H1 (cell line): ENCODE data around the gene CASKIN2. TPM values are rescaled to one million over a fixed set of nuclear protein-coding genes. Genes with fewer than 3 reads are reported as not detected.

ENCODE experiments used
- ASH2L ChIP-seq: fragments of 200-600, 300-600 bp; sonication (generic); IDR thresholded peaks from one replicate; pipeline ENCODE4 v1.7.1; 2017; ENCODE audit warnings: low read length
- BCL11A ChIP-seq, 2 experiments: IDR thresholded peaks; one replicate each; pipeline ENCODE4 v1.6.1; 2011; ENCODE audit warnings: low read depth in 2 of 2, low read length in 2 of 2, mild to moderate bottlenecking in 2 of 2
- BRCA1 ChIP-seq: IDR thresholded peaks from 2 replicates; pipeline ENCODE4 v1.6.1; 2012; ENCODE audit warnings: low read depth, low read length, improper control_type of control experiment
- GTF2F1 ChIP-seq: IDR thresholded peaks from 2 replicates; pipeline ENCODE4 v1.6.1; 2012; ENCODE audit warnings: low read depth, low read length, improper control_type of control experiment, borderline replicate concordance
- HDAC2 ChIP-seq, 2 experiments: fragments of 300-600 bp in 1 of 2; sonication (generic) in 1 of 2; IDR thresholded peaks; 2 replicates each; pipeline ENCODE4 v1.6.1; 2011 to 2012; ENCODE audit warnings: low read depth in 2 of 2, low read length in 2 of 2, mild to moderate bottlenecking in 2 of 2, moderate library complexity in 2 of 2, borderline replicate concordance in 1 of 2, inconsistent platforms in 1 of 2
- JUND ChIP-seq: IDR thresholded peaks from 2 replicates; pipeline ENCODE4 v1.6.1; 2011; ENCODE audit warnings: mild to moderate bottlenecking, improper control_type of control experiment, low read length
- KDM5A ChIP-seq: fragments of 200-600 bp; IDR thresholded peaks from 2 replicates; pipeline ENCODE4 v1.7.1; 2012; ENCODE audit warnings: mild to moderate bottlenecking, low read length, inconsistent platforms, mixed read lengths
- RFX5 ChIP-seq: IDR thresholded peaks from 2 replicates; pipeline ENCODE4 v1.6.1; 2011; ENCODE audit warnings: low read depth, low read length, improper control_type of control experiment, borderline replicate concordance
- TBP ChIP-seq: IDR thresholded peaks from 2 replicates; pipeline ENCODE4 v1.6.1; 2011; ENCODE audit warnings: low read depth, low read length, improper control_type of control experiment
- TCF12 ChIP-seq: IDR thresholded peaks from 2 replicates; pipeline ENCODE4 v1.6.1; 2011; ENCODE audit warnings: low read depth, mild to moderate bottlenecking, low read length
- polyA plus RNA-seq, 7 experiments: library from polyadenylated mRNA; depleted of rRNA in 3 of 7; stranded (reverse) in 5 of 7; unstranded in 2 of 7; fragments of >200 nt in 5 of 7; fragments of 200-250 nt in 2 of 7; gene quantifications; 1 replicate in 5 of 7; 2 replicates in 1 of 7; 4 replicates in 1 of 7; pipeline versions ENCODE4 v1.2.1 to v1.2.3, GENCODE V29; 2011 to 2013; ENCODE audit warnings: missing spikeins in 2 of 7, mixed read lengths in 2 of 7
- total RNA-seq: library from RNA; stranded (reverse); fragmentation: NEBNext Ultra II Directional; extraction: Animal tissue kit (Norgen Biotek cat#: 25700); gene quantifications from 2 replicates; pipeline ENCODE4 v1.2.1, GENCODE V29; 2021
- TF ChIP-seq, protein P1 (sequence below): fragments of 300-600 bp; sonication (generic); IDR thresholded peaks from 2 replicates; pipeline ENCODE4 v1.7.1; 2012; ENCODE audit warnings: low read length, moderate library complexity, mild to moderate bottlenecking, inconsistent platforms; ENCODE audit not compliant: insufficient replicate concordance

CASKIN2 gene
- total and polyA plus RNA-seq, 2 of the 8 experiments (the other 6 are each of a cell fraction or from before 2014, with no cell fraction given) = 6.7 to 32.3 TPM

DNA sequence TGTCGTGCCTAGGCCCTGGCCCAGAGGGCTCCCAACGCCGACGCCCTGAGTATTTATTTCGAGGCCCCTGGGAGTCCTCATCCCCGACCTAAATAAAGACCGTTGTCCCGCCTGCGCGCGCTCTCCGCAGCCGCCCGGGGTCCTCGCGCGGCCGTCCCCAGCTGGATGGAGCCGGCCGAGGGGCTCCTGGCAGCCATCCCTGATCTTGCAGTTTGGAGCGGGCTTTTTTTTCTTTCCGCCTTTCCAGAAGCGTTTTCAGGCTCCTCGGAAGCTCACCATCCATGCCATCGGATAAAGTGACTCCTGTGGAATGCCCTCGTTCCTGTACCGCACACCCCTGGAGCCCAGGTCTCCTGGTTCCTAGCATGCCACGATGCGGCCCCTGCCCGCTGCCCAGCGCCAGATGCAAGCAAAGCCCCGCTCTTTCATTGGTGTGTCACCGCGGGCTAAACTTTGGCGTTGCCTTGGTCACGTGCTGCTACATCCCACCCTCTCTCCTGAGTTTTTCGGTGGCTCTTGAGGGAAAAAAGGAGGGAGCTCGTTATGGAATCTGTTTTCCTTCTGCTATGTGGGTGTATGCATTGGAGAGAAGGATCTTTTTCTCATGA, 58.2 kb downstream of the CASKIN2 start (continued):
- TF ChIP-seq, protein P1, sequence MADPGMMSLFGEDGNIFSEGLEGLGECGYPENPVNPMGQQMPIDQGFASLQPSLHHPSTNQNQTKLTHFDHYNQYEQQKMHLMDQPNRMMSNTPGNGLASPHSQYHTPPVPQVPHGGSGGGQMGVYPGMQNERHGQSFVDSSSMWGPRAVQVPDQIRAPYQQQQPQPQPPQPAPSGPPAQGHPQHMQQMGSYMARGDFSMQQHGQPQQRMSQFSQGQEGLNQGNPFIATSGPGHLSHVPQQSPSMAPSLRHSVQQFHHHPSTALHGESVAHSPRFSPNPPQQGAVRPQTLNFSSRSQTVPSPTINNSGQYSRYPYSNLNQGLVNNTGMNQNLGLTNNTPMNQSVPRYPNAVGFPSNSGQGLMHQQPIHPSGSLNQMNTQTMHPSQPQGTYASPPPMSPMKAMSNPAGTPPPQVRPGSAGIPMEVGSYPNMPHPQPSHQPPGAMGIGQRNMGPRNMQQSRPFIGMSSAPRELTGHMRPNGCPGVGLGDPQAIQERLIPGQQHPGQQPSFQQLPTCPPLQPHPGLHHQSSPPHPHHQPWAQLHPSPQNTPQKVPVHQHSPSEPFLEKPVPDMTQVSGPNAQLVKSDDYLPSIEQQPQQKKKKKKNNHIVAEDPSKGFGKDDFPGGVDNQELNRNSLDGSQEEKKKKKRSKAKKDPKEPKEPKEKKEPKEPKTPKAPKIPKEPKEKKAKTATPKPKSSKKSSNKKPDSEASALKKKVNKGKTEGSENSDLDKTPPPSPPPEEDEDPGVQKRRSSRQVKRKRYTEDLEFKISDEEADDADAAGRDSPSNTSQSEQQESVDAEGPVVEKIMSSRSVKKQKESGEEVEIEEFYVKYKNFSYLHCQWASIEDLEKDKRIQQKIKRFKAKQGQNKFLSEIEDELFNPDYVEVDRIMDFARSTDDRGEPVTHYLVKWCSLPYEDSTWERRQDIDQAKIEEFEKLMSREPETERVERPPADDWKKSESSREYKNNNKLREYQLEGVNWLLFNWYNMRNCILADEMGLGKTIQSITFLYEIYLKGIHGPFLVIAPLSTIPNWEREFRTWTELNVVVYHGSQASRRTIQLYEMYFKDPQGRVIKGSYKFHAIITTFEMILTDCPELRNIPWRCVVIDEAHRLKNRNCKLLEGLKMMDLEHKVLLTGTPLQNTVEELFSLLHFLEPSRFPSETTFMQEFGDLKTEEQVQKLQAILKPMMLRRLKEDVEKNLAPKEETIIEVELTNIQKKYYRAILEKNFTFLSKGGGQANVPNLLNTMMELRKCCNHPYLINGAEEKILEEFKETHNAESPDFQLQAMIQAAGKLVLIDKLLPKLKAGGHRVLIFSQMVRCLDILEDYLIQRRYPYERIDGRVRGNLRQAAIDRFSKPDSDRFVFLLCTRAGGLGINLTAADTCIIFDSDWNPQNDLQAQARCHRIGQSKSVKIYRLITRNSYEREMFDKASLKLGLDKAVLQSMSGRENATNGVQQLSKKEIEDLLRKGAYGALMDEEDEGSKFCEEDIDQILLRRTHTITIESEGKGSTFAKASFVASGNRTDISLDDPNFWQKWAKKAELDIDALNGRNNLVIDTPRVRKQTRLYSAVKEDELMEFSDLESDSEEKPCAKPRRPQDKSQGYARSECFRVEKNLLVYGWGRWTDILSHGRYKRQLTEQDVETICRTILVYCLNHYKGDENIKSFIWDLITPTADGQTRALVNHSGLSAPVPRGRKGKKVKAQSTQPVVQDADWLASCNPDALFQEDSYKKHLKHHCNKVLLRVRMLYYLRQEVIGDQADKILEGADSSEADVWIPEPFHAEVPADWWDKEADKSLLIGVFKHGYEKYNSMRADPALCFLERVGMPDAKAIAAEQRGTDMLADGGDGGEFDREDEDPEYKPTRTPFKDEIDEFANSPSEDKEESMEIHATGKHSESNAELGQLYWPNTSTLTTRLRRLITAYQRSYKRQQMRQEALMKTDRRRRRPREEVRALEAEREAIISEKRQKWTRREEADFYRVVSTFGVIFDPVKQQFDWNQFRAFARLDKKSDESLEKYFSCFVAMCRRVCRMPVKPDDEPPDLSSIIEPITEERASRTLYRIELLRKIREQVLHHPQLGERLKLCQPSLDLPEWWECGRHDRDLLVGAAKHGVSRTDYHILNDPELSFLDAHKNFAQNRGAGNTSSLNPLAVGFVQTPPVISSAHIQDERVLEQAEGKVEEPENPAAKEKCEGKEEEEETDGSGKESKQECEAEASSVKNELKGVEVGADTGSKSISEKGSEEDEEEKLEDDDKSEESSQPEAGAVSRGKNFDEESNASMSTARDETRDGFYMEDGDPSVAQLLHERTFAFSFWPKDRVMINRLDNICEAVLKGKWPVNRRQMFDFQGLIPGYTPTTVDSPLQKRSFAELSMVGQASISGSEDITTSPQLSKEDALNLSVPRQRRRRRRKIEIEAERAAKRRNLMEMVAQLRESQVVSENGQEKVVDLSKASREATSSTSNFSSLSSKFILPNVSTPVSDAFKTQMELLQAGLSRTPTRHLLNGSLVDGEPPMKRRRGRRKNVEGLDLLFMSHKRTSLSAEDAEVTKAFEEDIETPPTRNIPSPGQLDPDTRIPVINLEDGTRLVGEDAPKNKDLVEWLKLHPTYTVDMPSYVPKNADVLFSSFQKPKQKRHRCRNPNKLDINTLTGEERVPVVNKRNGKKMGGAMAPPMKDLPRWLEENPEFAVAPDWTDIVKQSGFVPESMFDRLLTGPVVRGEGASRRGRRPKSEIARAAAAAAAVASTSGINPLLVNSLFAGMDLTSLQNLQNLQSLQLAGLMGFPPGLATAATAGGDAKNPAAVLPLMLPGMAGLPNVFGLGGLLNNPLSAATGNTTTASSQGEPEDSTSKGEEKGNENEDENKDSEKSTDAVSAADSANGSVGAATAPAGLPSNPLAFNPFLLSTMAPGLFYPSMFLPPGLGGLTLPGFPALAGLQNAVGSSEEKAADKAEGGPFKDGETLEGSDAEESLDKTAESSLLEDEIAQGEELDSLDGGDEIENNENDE = no peak
- no peak for TF ChIP-seq KDM5A
- peak; percentile 55 for TF ChIP-seq ASH2L
- no peak for TF ChIP-seq GTF2F1
- no peak for TF ChIP-seq BCL11A (IDR thresholded peaks at IDR 0.05; ENCODE audit: low read depth in 2 of 2, low read length in 2 of 2)
- no peak for TF ChIP-seq BRCA1
- TF ChIP-seq HDAC2 (IDR thresholded peaks at IDR 0.05; ENCODE audit: borderline replicate concordance in 1 of 2, low read depth in 2 of 2, low read length in 2 of 2) = peak in 1 of 2 experiments; percentile 85; a peak in 2 of 4 replicates
- no peak for TF ChIP-seq RFX5
- no peak for TF ChIP-seq JUND
- TF ChIP-seq TBP = peak; percentile 61
- no peak for TF ChIP-seq TCF12
